GOT3 (cell line): ENCODE data around the gene CSPG4.
"Not testable (repeated sequence)": the region's sequence is repeated elsewhere in the genome, so short reads cannot be mapped to it uniquely, and the experiment has no call there.

Experiments used
- DNase-seq: peaks from one replicate; lab custom pipeline; 2025; ENCODE audit warnings: mixed read lengths; lab: John Stamatoyannopoulos, UW

CSPG4 gene

GRCh38 chr15:75703440-75704262, 9.0 kb downstream of the CSPG4 start:
- DNase-seq: not testable (repeated sequence)

GRCh38 chr15:75702436-75702835, 10.2 kb downstream of the CSPG4 start:
- DNase-seq: no peak

GRCh38 chr15:75701071-75702003, 11.3 kb downstream of the CSPG4 start:
- not testable (repeated sequence) for DNase-seq

- peak; percentile 48 for DNase-seq
These were observed 12.4 kb downstream of the CSPG4 start for GRCh38 chr15:75699961-75700874.

- DNase-seq: not testable (repeated sequence)
These were observed 13.1 kb downstream of the CSPG4 start for GRCh38 chr15:75699517-75699916.

GRCh38 chr15:75697974-75698747, 14.5 kb downstream of the CSPG4 start:
- DNase-seq: not testable (repeated sequence)

- DNase-seq: no peak
These were observed 15.1 kb downstream of the CSPG4 start for GRCh38 chr15:75697523-75697922.

GRCh38 chr15:75696854-75697259, 15.8 kb downstream of the CSPG4 start:
- DNase-seq: no peak

- DNase-seq: no peak
These were observed 16.3 kb downstream of the CSPG4 start for GRCh38 chr15:75696311-75696720.

GRCh38 chr15:75695634-75696310, 16.9 kb downstream of the CSPG4 start:
- DNase-seq: no peak

- no peak for DNase-seq
These were observed 17.4 kb downstream of the CSPG4 start for GRCh38 chr15:75695220-75695619.

GRCh38 chr15:75694241-75695182, 18.1 kb downstream of the CSPG4 start:
- peak; percentile 75 for DNase-seq

- no peak for DNase-seq
These were observed 19.0 kb downstream of the CSPG4 start for GRCh38 chr15:75693501-75694240.

- not testable (repeated sequence) for DNase-seq
These were observed 19.6 kb downstream of the CSPG4 start for GRCh38 chr15:75693028-75693427.

GRCh38 chr15:75692311-75692710, 20.3 kb downstream of the CSPG4 start:
- not testable (repeated sequence) for DNase-seq

GRCh38 chr15:75689429-75689828, 23.2 kb downstream of the CSPG4 start:
- not testable (repeated sequence) for DNase-seq

- DNase-seq: no peak
These were observed 23.8 kb downstream of the CSPG4 start for GRCh38 chr15:75688831-75689230.

GRCh38 chr15:75688278-75688557, 24.4 kb downstream of the CSPG4 start:
- no peak for DNase-seq
